ENCODE measurements around the gene GAK.

The GAK gene

GRCh38 chr4:803884-804283 is 128.2 kb downstream of the GAK start:
- DNase-seq, result no peak

GRCh38 chr4:801436-802124 is 130.5 kb downstream of the GAK start:
- no peak for DNase-seq

All from NCI-H1417 treated with DMSO at 0.1 percent for 48 hours (cell line).